WTC11 (cell line): ENCODE results near the gene UBLCP1. TPM values are rescaled to one million over a fixed set of nuclear protein-coding genes. Genes with fewer than 3 reads are reported as not detected.
"Not testable (repeated sequence)": the region's sequence is repeated elsewhere in the genome, so short reads cannot be mapped to it uniquely, and the experiment has no call there.

Experiments used
- ATAC-seq: fragments of 200-7000 bp; cut with Tn5 transposase; 2 replicates; pipeline ENCODE4 v1.10.0; 2021; ENCODE audit warnings: mild to moderate bottlenecking, moderate library complexity
- CTCF ChIA-PET: fragments of 300-600 bp; sonication (Branson Sonifier 250); formaldehyde crosslinking; loops from one replicate; lab custom pipeline; 2021; ENCODE audit warnings: antibody characterized with exemption; lab: Charles Lee
- POLR2A ChIA-PET: fragments of 350-600 bp; sonication (Branson Sonifier 250); formaldehyde crosslinking; loops from one replicate; lab custom pipeline; 2021; ENCODE audit warnings: antibody characterized with exemption; lab: Charles Lee
- DNase-seq: peaks from one replicate; pipeline ENCODE4 v3.0.0; 2021; ENCODE audit warnings: low spot score
- H3K27ac Mint-ChIP-seq: 2 replicates; pipeline ENCODE4 v1.8.0; 2021; ENCODE audit warnings: mixed read lengths
- H3K27me3 Mint-ChIP-seq: 2 replicates; pipeline ENCODE4 v1.8.0; 2021; ENCODE audit warnings: low read depth, mild to moderate bottlenecking, moderate library complexity, mixed read lengths
- H3K36me3 Mint-ChIP-seq: 2 replicates; pipeline ENCODE4 v1.8.0; 2021; ENCODE audit warnings: mixed read lengths
- H3K4me1 Mint-ChIP-seq: 2 replicates; pipeline ENCODE4 v1.8.0; 2022; ENCODE audit warnings: mixed read lengths
- H3K4me3 Mint-ChIP-seq: 2 replicates; pipeline ENCODE4 v1.8.0; 2021; ENCODE audit warnings: mild to moderate bottlenecking, moderate library complexity, mixed read lengths
- H3K9me3 Mint-ChIP-seq: 2 replicates; pipeline ENCODE4 v1.8.0; 2021; ENCODE audit warnings: mixed read lengths
- ATF1 ChIP-seq: sonication (generic); formaldehyde crosslinking; IDR thresholded peaks from 2 replicates; pipeline ENCODE4 v1.8.1; 2023; ENCODE audit warnings: mild to moderate bottlenecking, moderate library complexity, missing genetic modification reagents
- E2F1 ChIP-seq: sonication (generic); formaldehyde crosslinking; IDR thresholded peaks from 2 replicates; pipeline ENCODE4 v1.8.0; 2022; ENCODE audit warnings: mild to moderate bottlenecking, missing genetic modification reagents
- E2F4 ChIP-seq: sonication (generic); formaldehyde crosslinking; IDR thresholded peaks from 2 replicates; pipeline ENCODE4 v1.8.1; 2022; ENCODE audit warnings: low read depth, mild to moderate bottlenecking, moderate library complexity, missing genetic modification reagents, borderline replicate concordance
- ERG ChIP-seq: fragments of 250-450 bp; sonication (Bioruptor Pico); IDR thresholded peaks from 2 replicates; pipeline ENCODE4 v1.8.0; 2021; ENCODE audit warnings: mild to moderate bottlenecking
- ETV6 ChIP-seq: sonication (generic); formaldehyde crosslinking; IDR thresholded peaks from 2 replicates; pipeline ENCODE4 v1.8.1; 2022; ENCODE audit warnings: mild to moderate bottlenecking, missing genetic modification reagents
- FOXK1 ChIP-seq: sonication (generic); formaldehyde crosslinking; IDR thresholded peaks from 2 replicates; pipeline ENCODE4 v1.8.0; 2022; ENCODE audit warnings: mild to moderate bottlenecking, moderate library complexity, missing genetic modification reagents
- FOXP1 ChIP-seq: sonication (generic); formaldehyde crosslinking; IDR thresholded peaks from 2 replicates; pipeline ENCODE4 v1.8.0; 2022; ENCODE audit warnings: missing genetic modification reagents, mild to moderate bottlenecking, moderate library complexity, borderline replicate concordance
- GTF2I ChIP-seq: fragments of 250-450 bp; sonication (Bioruptor Pico); conservative IDR thresholded peaks from 2 replicates; pipeline ENCODE4 v1.4.0; 2021; ENCODE audit warnings: mild to moderate bottlenecking
- JAZF1 ChIP-seq: fragments of 250-450 bp; sonication (Bioruptor Pico); IDR thresholded peaks from 2 replicates; pipeline ENCODE4 v1.9.0; 2021; ENCODE audit warnings: moderate library complexity, mild to moderate bottlenecking, inconsistent platforms
- PRDM15 ChIP-seq: sonication (generic); formaldehyde crosslinking; IDR thresholded peaks from 2 replicates; pipeline ENCODE4 v1.8.0; 2022; ENCODE audit warnings: missing genetic modification reagents
- TP53 ChIP-seq: sonication (generic); formaldehyde crosslinking; IDR thresholded peaks from 2 replicates; pipeline ENCODE4 v1.8.1; 2023; ENCODE audit warnings: mild to moderate bottlenecking, missing genetic modification reagents
- ZBTB21 ChIP-seq: sonication (generic); formaldehyde crosslinking; IDR thresholded peaks from 2 replicates; pipeline ENCODE4 v1.8.1; 2023; ENCODE audit warnings: mild to moderate bottlenecking, missing genetic modification reagents, borderline replicate concordance
- ZNF121 ChIP-seq: sonication (generic); formaldehyde crosslinking; IDR thresholded peaks from 2 replicates; pipeline ENCODE4 v1.8.0; 2023; ENCODE audit warnings: missing genetic modification reagents
- ZNF138 ChIP-seq: sonication (generic); formaldehyde crosslinking; conservative IDR thresholded peaks from 2 replicates; pipeline ENCODE4 v1.8.1; 2022; ENCODE audit warnings: mild to moderate bottlenecking, moderate library complexity, missing genetic modification reagents
- ZNF416 ChIP-seq: fragments of 250-450 bp; sonication (Bioruptor Pico); IDR thresholded peaks from 2 replicates; pipeline ENCODE4 v1.9.0; 2021; ENCODE audit warnings: mild to moderate bottlenecking, inconsistent platforms
- ZNF671 ChIP-seq: fragments of 250-450 bp; sonication (Bioruptor Pico); IDR thresholded peaks from 2 replicates; pipeline ENCODE4 v1.8.0; 2021; ENCODE audit warnings: mild to moderate bottlenecking
- total RNA-seq: library from RNA; stranded (reverse); gene quantifications from 3 replicates; pipeline ENCODE4 v1.2.3, GENCODE V29; 2021

UBLCP1 gene
- total RNA-seq, 1 experiment from 2014 or later, result 31.0 TPM

- TF ChIP-seq ZBTB21 (CRISPR knock-in tag) (no peak), E2F1 (CRISPR knock-in tag) (no peak), ZNF671 (CRISPR knock-in tag) (no peak), ZNF138 (no peak), E2F4 (CRISPR knock-in tag) (no peak), ZNF416 (CRISPR knock-in tag) (no peak), ZNF121 (CRISPR knock-in tag) (no peak), FOXP1 (CRISPR knock-in tag) (no peak)
Measured at GRCh38 chr5:159231167-159231566, 31.9 kb upstream of the UBLCP1 start (continued).

- H3K4me3 Mint-ChIP-seq, POLR2A ChIA-PET, H3K4me1 Mint-ChIP-seq, ATAC-seq, H3K36me3 Mint-ChIP-seq, H3K27ac Mint-ChIP-seq, DNase-seq, H3K9me3 Mint-ChIP-seq, CTCF ChIA-PET: not testable (repeated sequence)
- H3K27me3 Mint-ChIP-seq, result peaks cover 78% of the 10 kb centered on the region
Measured at GRCh38 chr5:159235871-159236520, 27.1 kb upstream of the UBLCP1 start.

GRCh38 chr5:159240301-159240870, 22.7 kb upstream of the UBLCP1 start:
- Mint-ChIP-seq H3K4me3 (no peak overlapping the region), H3K36me3 (no peaks in the 10 kb centered on the region), H3K27me3 (peaks cover 57% of the 10 kb centered on the region), H3K27ac (no peak overlapping the region), H3K9me3 (no peaks in the 10 kb centered on the region), H3K4me1 (no peaks in the 10 kb centered on the region)
- ChIA-PET POLR2A (no interaction called here), CTCF (no interaction called here)
- DNase-seq, result no peak
- TF ChIP-seq ZNF416 (CRISPR knock-in tag) (no peak), PRDM15 (CRISPR knock-in tag) (no peak), ERG (CRISPR knock-in tag) (no peak), GTF2I (CRISPR knock-in tag) (no peak)
- ATAC-seq, result no peak

GRCh38 chr5:159241946-159242552, 21.0 kb upstream of the UBLCP1 start:
- no peak overlapping the region for H3K27ac Mint-ChIP-seq
- H3K27me3 Mint-ChIP-seq, result peaks cover 52% of the 10 kb centered on the region
- TF ChIP-seq FOXK1 (CRISPR knock-in tag), result no peak
- no peak for TF ChIP-seq ATF1 (CRISPR knock-in tag)
- no peak for TF ChIP-seq JAZF1
- no peak for TF ChIP-seq TP53 (CRISPR knock-in tag)
- no peak for TF ChIP-seq ETV6 (CRISPR knock-in tag)
- TF ChIP-seq, all 79 proteins: peak for 0
- no peak for DNase-seq
- ATAC-seq, result no peak
- ChIA-PET POLR2A (no interaction called here), CTCF (no interaction called here)
- no peaks in the 10 kb centered on the region for H3K9me3 Mint-ChIP-seq
- no peaks in the 10 kb centered on the region for H3K4me1 Mint-ChIP-seq
- H3K36me3 Mint-ChIP-seq, result no peaks in the 10 kb centered on the region
- no peak overlapping the region for H3K4me3 Mint-ChIP-seq
